Stimulated activated CD8-positive, alpha-beta memory T cell treated with anti-CD3 and anti-CD28 coated beads, Interleukin-15, amount 100 ng/mL, for 24 hours (primary cell): ENCODE results near the gene LRRTM1.

Experiments used
- DNase-seq: peaks from one replicate; pipeline ENCODE4 v3.0.0-alpha.2; 2020; ENCODE audit warnings: low read depth

The LRRTM1 gene

GRCh38 chr2:80302314-80303005 lies 2.1 kb downstream of the LRRTM1 start:
- no peak for DNase-seq

GRCh38 chr2:80302001-80302313 lies 2.6 kb downstream of the LRRTM1 start:
- DNase-seq = no peak

DNA sequence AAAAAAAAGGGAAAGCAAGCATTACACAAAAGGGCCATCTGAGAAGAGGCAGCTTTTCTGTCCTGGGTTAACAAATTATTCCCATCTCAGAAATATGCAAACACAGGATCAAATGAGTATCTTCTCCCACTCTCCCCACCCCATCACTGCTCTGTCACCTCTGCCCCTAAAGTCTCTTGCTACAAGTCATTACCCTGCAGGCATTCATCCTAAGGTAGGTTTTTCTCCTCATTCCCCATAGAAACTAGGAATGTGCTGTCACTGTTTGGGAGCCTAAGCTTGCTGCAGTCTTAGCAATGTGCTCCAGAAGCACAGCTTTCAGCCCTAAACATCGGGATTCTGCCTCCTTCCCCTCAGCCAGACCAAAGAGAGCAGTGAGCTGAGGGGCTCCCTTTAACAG lies 3.6 kb downstream of the LRRTM1 start:
- no peak for DNase-seq

DNA sequence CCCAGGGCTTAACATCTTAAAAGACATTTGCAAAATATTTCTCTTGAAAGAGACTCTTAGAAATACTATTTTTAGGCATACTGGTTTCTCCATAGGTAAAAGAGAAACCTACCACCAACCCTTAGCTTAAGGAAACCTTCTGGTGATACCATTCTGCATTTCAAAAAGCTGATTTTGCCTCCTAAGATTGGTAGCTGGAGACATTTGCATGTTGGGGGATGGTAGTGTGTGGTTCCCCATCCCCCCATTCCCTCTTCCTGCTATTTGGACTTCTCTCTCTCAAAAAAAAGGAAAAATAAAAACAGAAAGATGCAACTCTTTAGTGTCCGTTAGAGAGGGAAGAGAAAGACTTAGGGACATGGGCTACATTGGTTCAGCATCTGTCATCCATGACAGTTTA lies 4.2 kb downstream of the LRRTM1 start:
- DNase-seq = no peak

GRCh38 chr2:80299661-80300060 lies 4.9 kb downstream of the LRRTM1 start:
- DNase-seq = no peak

DNA sequence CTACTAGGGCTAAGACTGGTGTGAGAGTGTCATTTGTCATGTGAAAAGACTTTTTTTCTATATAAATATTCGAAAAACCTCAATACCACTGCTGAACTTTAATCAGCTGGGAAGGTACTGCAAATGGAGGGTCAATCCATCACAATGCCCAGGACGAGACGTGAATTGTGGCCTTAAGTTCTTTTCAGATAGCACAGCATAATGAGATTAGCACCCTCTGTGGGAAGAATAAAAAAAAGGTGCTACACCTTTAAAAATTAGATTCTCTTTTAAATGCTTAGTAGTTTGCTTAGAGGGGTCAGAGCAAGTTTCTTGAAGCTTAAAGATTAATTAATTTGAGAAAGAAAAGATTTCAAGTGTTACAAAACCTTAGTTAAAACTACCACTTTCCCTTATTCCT lies 5.6 kb downstream of the LRRTM1 start:
- DNase-seq = no peak

DNA sequence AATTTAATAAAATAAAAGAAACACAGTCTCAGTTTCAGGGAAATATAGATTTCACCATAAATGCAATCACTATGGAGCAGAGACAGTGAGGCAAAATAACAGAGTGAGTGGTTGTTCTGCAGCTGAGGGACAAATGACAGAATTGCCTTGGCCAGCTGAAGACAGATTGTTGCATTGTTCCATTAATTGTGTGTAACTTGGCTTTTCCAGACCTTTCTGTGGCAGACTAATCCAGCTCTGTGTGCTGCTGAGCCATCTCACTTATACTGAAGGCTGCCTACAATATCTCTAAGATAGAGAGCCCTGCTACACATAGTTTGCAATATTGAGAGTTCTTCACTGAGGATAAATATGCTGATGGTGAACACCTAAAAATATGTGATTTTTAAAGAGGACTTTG lies 11.5 kb downstream of the LRRTM1 start:
- no peak for DNase-seq

- no peak for DNase-seq
These were observed 12.1 kb downstream of the LRRTM1 start for GRCh38 chr2:80292474-80292873.

DNA sequence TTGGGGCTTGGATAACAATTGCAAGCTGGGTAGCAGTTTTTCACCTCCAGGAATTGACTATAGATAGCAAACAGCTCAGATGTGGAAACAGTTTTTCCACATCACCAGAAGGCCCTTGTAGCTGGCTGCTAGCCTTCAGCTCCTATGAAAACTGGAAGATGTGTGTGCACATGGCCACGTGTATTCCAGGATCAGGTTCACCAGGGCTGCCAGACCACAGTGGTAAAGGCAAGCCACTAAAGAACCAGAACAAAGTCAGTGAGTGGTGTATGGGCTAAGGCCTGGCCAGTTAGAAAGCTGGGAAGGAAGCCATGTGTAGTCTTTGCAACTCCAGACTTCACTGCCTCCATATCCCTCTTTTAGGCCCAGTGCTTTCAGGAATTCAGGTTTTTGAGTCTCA lies 12.9 kb downstream of the LRRTM1 start:
- DNase-seq = no peak

DNA sequence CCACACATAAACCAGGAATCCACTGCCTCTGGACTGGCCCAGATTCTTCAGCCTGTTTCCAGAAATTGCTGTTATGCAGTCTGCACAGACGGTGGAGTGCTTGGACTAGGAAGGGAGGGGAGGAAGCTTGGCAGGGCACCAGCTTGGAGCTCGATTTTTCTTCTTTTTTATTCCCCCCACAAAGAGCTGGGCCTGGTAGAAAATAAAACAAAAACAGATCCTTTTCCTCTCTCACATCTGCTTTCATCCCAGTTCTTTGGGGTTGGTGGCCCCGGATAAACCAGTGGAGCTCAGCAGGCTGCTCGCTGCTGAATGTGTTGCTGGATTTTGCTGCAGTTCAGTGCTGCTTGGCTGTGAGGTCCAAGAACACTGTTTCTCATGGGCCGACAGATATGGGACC lies 16.0 kb downstream of the LRRTM1 start:
- no peak for DNase-seq

GRCh38 chr2:80281049-80281448 lies 23.5 kb downstream of the LRRTM1 start:
- no peak for DNase-seq

- DNase-seq = no peak
These were observed 24.0 kb downstream of the LRRTM1 start for GRCh38 chr2:80280598-80280997.

GRCh38 chr2:80269806-80270205 lies 34.7 kb downstream of the LRRTM1 start:
- DNase-seq = no peak

DNA sequence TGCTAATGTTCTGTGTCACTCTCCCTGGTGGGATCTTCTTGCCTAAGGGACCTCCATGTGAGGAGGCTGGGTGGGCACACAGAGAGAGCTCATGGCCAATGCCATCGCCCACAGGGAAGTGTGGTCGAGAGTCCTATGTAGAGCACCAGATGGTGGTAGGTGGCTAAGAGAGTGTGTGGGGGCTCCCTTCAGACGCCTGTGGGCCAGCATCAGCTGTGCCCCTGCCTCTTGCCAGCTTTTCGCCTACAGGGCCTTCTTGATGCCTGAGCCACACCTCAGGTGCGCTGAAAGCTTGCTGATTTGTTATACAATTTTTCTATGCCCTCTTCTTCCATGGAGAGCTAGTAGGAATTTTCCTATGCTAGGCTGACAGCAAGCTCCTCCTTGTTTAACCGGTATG lies 38.3 kb downstream of the LRRTM1 start:
- DNase-seq = no peak

DNA sequence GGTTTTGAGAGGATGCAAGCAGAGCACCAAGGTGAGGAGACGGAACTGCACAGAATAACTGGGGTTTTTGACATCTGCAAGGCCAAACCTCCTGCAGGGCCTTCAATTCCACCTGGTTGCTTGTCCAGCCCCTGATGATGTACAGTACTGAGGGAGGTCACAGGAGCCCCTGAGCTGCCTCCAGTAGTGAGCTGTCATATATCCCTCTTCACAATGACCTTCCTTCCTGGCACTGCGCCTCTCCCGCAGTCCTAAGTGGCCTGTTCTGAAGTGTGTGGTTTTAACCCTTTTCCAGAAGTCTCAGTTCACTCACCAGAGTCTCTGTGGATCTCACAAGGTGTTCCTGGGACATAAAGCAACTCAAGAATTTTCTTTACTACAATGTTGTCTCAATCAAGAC lies 45.3 kb downstream of the LRRTM1 start:
- DNase-seq = no peak

DNA sequence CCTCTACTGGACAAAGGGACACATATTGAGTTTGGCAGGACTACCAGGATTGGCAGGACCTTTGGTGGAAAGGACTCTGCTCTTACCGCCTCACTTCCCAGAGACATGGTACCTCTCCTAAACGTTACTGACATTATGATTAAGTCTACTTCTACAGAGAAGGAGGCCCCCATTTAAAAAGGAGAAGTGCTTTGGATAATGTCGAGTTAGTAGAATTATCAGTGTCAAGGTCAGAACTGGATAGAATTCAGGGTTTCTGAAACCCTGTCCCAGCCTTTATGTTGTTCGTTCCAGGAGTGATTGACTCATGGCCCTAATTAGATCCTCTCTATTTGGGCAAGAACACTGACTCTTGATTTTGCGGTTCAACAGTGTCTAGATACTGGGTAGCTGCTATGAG lies 45.8 kb downstream of the LRRTM1 start:
- DNase-seq = no peak

GRCh38 chr2:80258341-80258740 lies 46.2 kb downstream of the LRRTM1 start:
- no peak for DNase-seq

GRCh38 chr2:80257450-80257849 lies 47.1 kb downstream of the LRRTM1 start:
- no peak for DNase-seq

DNA sequence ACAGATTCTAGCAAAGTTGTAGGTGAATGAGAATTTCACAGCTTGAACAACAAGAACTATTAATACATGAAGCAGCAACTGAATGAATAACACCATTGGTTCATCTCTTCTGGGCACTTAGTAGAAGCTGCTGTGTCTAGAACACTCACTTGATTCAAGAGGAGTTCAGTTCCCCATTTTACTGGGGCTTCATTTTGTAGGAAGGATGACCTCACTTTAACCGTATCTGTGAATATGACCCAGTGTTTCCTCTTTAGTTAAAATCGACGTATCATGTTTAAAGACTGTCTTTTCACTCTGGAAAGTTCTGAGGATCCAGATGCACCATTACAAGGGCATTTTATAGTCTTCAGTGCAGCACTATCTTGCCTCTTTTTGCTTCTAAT lies 47.8 kb downstream of the LRRTM1 start:
- no peak for DNase-seq

GRCh38 chr2:80255918-80256781 lies 48.4 kb downstream of the LRRTM1 start:
- no peak for DNase-seq

- no peak for DNase-seq
These were observed 52.1 kb downstream of the LRRTM1 start for GRCh38 chr2:80252294-80252986.
